Central memory CD8-positive, alpha-beta T cell (primary cell): ENCODE results near the gene NUP98.
"Not testable (repeated sequence)": the region's sequence is repeated elsewhere in the genome, so short reads cannot be mapped to it uniquely, and the experiment has no call there.

ENCODE experiments used
- ATAC-seq: fragments of 150-1000 bp; cut with Tn5 transposase; replicated peaks from 2 replicates; pipeline ENCODE4 v1.10.0; 2022; ENCODE audit warnings: mild to moderate bottlenecking, moderate FRiP score, moderate number of reproducible peaks; ENCODE audit not compliant: poor library complexity, severe bottlenecking; ENCODE audit errors: extremely low read depth
- DNase-seq, 2 donors: peaks; one replicate each; pipeline ENCODE4 v3.0.0; 2021; ENCODE audit warnings: low spot score in 2 of 2
- H3K27ac Mint-ChIP-seq: one replicate; pipeline ENCODE4 v1.8.0; 2022; ENCODE audit warnings: low read depth, mild to moderate bottlenecking, moderate library complexity, mixed read lengths
- H3K27me3 Mint-ChIP-seq: one replicate; pipeline ENCODE4 v1.8.0; 2022; ENCODE audit warnings: mixed read lengths
- H3K36me3 Mint-ChIP-seq: one replicate; pipeline ENCODE4 v1.8.0; 2022; ENCODE audit warnings: mild to moderate bottlenecking, moderate library complexity, mixed read lengths; ENCODE audit not compliant: insufficient read depth
- H3K4me1 Mint-ChIP-seq: one replicate; pipeline ENCODE4 v1.8.0; 2022; ENCODE audit warnings: mixed read lengths
- H3K4me3 Mint-ChIP-seq: one replicate; pipeline ENCODE4 v1.8.0; 2022; ENCODE audit warnings: mild to moderate bottlenecking, moderate library complexity, mixed read lengths
- H3K9me3 Mint-ChIP-seq: one replicate; pipeline ENCODE4 v1.8.0; 2022; ENCODE audit warnings: mixed read lengths

NUP98 gene

DNA sequence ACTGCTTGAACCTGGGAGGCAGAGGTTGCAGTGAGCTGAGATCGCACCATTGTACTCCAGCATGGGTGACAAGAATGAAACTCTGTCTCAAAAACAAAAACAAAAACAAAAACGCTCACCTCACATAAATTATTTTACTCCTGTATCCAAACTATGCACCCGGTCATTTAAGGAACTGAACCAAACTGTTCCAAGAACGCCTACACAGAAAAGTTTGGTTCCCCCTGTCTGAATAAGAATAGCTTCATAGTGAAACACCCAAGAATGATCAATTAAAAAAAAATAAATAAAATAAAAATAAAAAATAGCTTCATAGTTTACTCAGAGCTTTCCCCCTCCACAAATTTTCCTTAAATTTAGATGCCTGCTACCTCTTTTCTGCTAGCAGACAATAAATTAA, 13.7 kb downstream of the NUP98 start:
- H3K4me3 Mint-ChIP-seq, result no peak overlapping the region
- ATAC-seq (no peak), DNase-seq (no peak)
- H3K9me3 Mint-ChIP-seq, result no peaks in the 10 kb centered on the region
- H3K36me3 Mint-ChIP-seq, result peaks cover 39% of the 10 kb centered on the region
- peak overlapping the region; percentile 95 for H3K27ac Mint-ChIP-seq
- H3K4me1 Mint-ChIP-seq, result peaks cover 53% of the 10 kb centered on the region
- no peaks in the 10 kb centered on the region for H3K27me3 Mint-ChIP-seq

DNA sequence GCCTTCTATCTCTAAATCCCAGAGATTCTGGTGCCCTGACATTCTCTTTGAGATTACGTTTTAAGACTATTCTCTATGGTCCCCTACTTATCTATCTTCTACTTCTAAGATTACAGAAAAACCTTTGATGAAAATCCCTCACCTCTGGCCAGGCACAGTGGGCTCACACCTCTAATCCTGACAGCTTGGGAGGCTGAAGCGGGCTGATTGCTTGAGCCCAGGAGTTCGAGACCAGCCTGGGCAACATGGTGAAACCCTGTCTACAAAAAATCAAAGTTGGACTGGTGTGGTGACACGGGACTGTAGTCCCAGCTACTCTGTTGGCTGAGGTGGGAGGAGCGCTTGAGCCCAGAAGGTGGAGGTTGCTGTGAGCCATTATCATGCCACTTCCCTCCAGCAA, 14.4 kb downstream of the NUP98 start:
- Mint-ChIP-seq H3K27ac (peak overlapping the region; percentile 95), H3K4me3 (no peak overlapping the region), H3K4me1 (peaks cover 50% of the 10 kb centered on the region), H3K27me3 (no peaks in the 10 kb centered on the region), H3K9me3 (no peaks in the 10 kb centered on the region), H3K36me3 (peaks cover 45% of the 10 kb centered on the region)
- DNase-seq (no peak), ATAC-seq (no peak)

DNA sequence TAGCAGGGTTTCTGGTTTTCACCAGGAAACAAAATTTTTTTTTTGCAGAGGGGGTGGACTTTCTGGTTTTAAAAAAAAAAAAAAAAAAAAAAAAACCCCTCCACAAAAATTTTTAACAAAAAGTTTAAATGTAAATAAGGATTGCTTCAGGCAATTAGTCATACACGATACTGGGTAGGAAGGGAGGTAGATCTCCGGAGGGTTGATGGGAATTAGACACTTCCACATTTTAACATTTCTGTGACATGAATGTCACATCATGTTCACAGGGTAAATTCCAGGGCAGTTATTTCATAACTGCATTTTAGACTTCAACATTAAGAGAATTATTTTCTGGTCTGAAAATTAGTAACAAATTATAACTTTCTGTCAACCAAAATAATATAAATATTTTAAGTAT, 15.9 kb downstream of the NUP98 start:
- Mint-ChIP-seq H3K27me3 (no peaks in the 10 kb centered on the region), H3K36me3 (peaks cover 52% of the 10 kb centered on the region), H3K27ac (peak overlapping the region; percentile 44), H3K9me3 (no peaks in the 10 kb centered on the region), H3K4me3 (no peak overlapping the region), H3K4me1 (peaks cover 35% of the 10 kb centered on the region)
- DNase-seq (no peak), ATAC-seq (no peak)

DNA sequence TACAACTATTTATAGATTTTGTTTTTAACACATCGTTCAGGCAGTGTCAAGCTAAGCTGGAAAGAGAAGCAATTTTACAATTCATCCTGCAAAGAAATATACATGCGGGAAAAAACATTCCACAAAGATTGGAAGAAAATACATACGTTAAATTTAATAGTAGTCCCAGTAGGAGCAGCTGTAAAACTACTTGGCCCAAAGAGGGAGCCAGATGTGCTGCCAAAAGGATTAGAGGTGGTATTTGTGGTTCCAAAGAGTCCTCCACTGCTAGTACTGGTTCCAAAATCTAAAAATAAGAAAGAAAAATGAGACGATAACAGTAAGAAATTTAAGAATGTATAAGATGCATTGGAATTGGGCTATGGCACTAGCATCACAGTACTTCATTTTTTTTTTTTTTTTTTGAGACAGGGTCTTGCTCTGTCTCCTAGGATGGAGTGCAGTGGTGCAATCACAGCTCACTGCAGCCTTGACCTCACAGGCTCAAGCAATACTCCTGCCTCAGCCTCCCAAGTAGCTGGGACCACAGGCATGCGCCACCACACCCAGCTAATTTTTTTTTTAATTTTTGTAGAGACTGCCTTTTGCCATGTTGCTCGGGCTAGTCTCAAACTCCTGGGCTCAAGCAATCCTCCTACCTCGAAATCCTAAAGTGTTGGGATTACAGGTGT, 21.5 kb downstream of the NUP98 start:
- Mint-ChIP-seq H3K27me3 (no peaks in the 10 kb centered on the region), H3K4me3 (no peak overlapping the region), H3K36me3 (peaks cover 94% of the 10 kb centered on the region), H3K4me1 (peaks cover under 1% of the 10 kb centered on the region), H3K27ac (peak overlapping the region; percentile 64), H3K9me3 (no peaks in the 10 kb centered on the region)
- ATAC-seq (no peak), DNase-seq (no peak)

DNA sequence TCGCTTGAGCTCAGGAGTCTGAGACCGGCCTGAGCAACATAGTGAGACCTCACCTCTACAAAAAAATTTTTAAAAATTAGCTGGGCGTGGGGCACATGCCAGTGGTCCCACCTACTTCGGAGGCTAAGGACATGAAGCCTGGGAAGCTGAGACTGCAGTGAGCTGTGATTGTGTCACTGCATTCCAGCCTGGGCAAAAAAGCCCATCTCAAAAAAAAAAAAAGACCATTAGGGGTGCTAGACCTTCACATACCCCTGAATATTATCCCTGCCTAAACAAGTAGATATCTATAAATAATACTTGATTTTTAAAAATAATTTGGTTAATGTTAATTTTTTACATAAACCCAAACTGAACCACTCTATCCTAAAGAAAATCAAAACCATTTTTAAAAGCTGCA, 24.2 kb downstream of the NUP98 start:
- Mint-ChIP-seq H3K9me3 (no peaks in the 10 kb centered on the region), H3K27me3 (no peaks in the 10 kb centered on the region), H3K4me3 (no peak overlapping the region), H3K36me3 (peaks cover 90% of the 10 kb centered on the region), H3K27ac (no peak overlapping the region), H3K4me1 (no peaks in the 10 kb centered on the region)
- ATAC-seq, result no peak
- DNase-seq, result no peak

DNA sequence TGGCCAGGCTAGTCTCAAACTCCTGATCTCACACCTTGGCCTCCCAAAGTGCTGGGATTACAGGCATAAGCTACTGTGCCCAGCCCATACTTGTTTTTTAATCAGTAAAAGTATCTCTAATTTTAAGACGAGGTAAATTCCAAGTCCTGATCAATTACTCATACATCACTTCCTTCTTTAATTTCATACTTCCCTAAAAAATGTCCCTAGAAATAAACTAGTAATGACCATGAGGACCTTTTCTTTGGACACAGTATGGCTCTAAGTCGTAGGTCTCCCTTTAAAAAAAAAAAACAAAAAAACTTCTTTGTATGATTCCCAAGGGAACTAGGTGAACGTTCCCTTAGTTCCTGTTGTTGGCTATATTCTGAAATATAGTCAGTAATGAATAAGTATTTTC, 29.8 kb downstream of the NUP98 start:
- DNase-seq, result no peak
- H3K36me3 Mint-ChIP-seq, result peaks cover 91% of the 10 kb centered on the region
- H3K27me3 Mint-ChIP-seq, result no peaks in the 10 kb centered on the region
- ATAC-seq, result no peak
- no peaks in the 10 kb centered on the region for H3K4me1 Mint-ChIP-seq
- H3K27ac Mint-ChIP-seq, result no peak overlapping the region
- H3K9me3 Mint-ChIP-seq, result no peaks in the 10 kb centered on the region
- H3K4me3 Mint-ChIP-seq, result no peak overlapping the region

DNA sequence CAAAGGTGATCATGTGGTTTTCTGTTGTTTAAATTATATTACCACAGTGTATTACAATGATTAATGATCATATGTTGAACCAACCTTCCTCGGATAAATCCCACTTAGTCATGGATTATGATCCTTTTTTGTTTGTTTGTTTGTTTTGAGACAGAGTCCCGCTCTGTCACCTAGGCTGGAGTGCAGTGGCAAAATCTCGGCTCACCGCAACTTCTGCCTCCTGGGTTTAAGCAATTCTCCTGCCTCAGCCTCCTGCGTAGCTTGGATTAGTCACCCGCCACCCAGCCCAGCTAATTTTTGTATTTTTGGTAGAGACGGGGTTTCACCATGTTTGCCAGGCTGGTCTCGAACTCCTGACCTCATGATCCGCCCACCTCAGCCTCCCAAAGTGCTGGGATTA, 30.5 kb downstream of the NUP98 start:
- not testable (repeated sequence) for H3K27ac Mint-ChIP-seq, ATAC-seq, H3K27me3 Mint-ChIP-seq, H3K4me3 Mint-ChIP-seq, H3K4me1 Mint-ChIP-seq, H3K9me3 Mint-ChIP-seq, DNase-seq
- H3K36me3 Mint-ChIP-seq, result peaks cover 91% of the 10 kb centered on the region

DNA sequence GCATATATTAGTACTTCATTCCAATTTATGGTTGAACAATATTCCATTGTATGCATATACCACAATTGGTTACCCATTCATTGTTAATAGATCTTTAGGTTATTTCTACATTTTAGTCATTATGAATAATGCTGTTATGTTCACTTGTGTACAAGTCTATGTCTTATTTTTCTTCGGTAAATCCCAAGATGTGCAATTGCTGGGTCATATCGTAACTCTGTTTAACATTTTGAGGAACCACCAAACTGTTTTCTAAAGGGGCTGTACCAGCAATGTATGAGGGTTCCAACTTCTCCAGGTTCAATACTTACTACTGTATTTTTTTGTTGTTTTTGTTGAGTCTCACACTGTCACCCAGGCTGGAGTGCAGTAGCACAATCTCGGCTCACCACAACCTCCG, 33.1 kb downstream of the NUP98 start:
- H3K27ac Mint-ChIP-seq, result no peak overlapping the region
- no peaks in the 10 kb centered on the region for H3K9me3 Mint-ChIP-seq
- H3K36me3 Mint-ChIP-seq, result peaks cover 93% of the 10 kb centered on the region
- no peaks in the 10 kb centered on the region for H3K27me3 Mint-ChIP-seq
- H3K4me3 Mint-ChIP-seq, result no peak overlapping the region
- DNase-seq (no peak), ATAC-seq (no peak)
- H3K4me1 Mint-ChIP-seq, result no peaks in the 10 kb centered on the region

DNA sequence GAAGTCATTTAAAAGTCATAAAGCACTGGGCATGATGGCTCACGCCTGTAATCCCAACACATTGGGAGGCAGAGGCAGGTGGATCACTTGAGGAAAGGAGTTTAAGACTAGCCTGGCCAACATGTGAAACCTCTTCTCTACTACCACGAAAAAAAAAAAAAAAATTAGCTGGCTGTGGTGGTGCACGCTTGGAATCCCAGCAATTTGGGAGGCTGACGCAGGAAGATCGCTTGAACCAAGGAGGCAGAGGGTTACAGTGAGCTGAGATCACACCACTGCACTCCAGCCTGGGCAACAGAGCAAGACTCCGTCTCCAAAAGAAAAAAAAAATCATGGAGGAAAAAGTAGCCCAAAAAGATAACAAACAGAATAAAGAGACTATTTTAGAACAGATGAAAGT, 42.2 kb downstream of the NUP98 start:
- ATAC-seq (no peak), DNase-seq (no peak)
- no peak overlapping the region for H3K27ac Mint-ChIP-seq
- no peaks in the 10 kb centered on the region for H3K4me1 Mint-ChIP-seq
- H3K27me3 Mint-ChIP-seq, result no peaks in the 10 kb centered on the region
- H3K9me3 Mint-ChIP-seq, result no peaks in the 10 kb centered on the region
- H3K4me3 Mint-ChIP-seq, result no peak overlapping the region
- peaks cover 78% of the 10 kb centered on the region for H3K36me3 Mint-ChIP-seq

DNA sequence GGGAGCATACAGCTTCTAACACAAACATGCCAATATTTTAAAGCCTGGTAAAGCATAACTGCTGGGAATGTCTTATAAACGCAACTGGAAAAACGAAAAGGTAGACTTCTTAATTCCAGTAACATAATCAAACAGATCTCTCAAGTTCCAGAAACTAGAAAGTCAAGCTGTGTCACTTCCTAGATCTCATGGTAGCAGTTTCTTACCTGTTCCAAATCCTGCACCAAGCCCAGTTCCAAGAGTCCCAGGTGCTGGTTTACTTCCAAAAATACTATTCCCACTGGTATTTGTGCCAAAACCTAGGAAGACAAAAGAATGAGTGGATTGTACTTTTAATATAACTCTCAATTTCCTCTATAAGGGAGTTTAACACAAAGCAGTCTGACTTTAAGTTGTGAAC, 44.2 kb downstream of the NUP98 start:
- no peak for ATAC-seq
- no peaks in the 10 kb centered on the region for H3K4me1 Mint-ChIP-seq
- no peak overlapping the region for H3K27ac Mint-ChIP-seq
- DNase-seq, result no peak
- H3K4me3 Mint-ChIP-seq, result no peak overlapping the region
- H3K27me3 Mint-ChIP-seq, result no peaks in the 10 kb centered on the region
- peaks cover 70% of the 10 kb centered on the region for H3K36me3 Mint-ChIP-seq
- H3K9me3 Mint-ChIP-seq, result no peaks in the 10 kb centered on the region

DNA sequence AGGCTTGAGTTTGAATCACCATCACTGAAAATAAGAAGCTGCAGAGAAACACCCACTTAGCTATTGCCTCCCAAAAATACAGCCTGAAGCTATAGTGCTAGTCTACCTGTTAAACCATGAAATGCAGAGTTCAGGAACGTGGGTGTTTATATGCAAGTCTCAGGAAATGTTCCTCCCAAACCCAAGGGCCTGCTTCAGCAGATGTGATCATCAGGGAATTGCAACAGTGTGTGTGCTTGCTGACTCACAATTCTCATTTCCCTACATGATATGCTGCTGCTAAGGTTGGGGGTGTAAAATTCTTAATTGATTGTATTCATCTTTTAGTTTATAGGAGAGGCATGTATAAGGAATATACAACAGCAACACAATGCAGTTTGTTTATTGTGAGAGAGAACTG, 49.6 kb downstream of the NUP98 start:
- no peaks in the 10 kb centered on the region for H3K4me1 Mint-ChIP-seq
- H3K4me3 Mint-ChIP-seq, result no peak overlapping the region
- ATAC-seq, result no peak

DNA sequence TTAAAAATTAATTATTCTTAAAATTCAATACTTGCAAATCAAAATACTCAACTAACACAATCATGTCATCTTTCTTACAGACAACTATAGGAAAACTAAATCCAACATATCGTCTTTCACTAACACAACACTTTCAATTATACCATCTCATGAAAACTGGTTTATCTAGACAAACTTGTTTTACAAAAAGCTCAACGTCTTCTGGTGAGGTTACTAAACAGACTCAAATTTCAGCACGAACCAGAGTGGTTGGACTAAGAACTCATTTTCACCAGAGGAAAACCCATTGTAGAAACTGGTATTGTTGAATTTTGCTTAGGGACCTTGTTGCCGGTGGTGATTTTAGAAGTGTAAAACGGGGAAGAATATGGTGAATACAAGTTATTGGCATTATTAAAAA, 52.2 kb downstream of the NUP98 start:
- ATAC-seq, result no peak
- H3K27me3 Mint-ChIP-seq, result no peaks in the 10 kb centered on the region

More for the DNA sequence above, 49.6 kb downstream of the NUP98 start:
- H3K9me3 Mint-ChIP-seq, result no peaks in the 10 kb centered on the region
- peaks cover 77% of the 10 kb centered on the region for H3K36me3 Mint-ChIP-seq
- no peak for DNase-seq
- no peak overlapping the region for H3K27ac Mint-ChIP-seq
- H3K27me3 Mint-ChIP-seq, result no peaks in the 10 kb centered on the region

DNA sequence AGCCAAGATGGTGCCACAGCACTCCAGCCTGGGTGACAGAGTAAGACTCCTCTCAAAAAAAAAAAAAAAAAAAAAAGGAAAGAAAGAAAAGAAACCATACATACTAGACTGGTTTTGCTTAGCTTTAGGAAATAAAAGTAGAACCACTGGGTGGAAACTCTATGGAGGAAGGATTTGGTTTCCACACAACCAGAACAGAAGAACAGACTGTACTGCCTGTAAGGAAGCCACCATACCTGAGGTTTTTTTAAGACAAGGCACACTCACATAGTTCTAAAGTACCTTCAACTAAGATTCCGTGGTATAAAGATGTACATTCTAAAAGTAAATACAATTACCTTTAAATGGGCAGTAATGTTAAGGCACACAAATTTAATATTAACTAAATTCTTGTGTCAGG, 58.6 kb downstream of the NUP98 start:
- Mint-ChIP-seq H3K9me3 (no peaks in the 10 kb centered on the region), H3K36me3 (peaks cover 68% of the 10 kb centered on the region), H3K27ac (peak overlapping the region; percentile 62), H3K4me3 (no peak overlapping the region), H3K27me3 (no peaks in the 10 kb centered on the region), H3K4me1 (no peaks in the 10 kb centered on the region)
- DNase-seq (no peak), ATAC-seq (no peak)

More for the DNA sequence above, 52.2 kb downstream of the NUP98 start:
- H3K4me3 Mint-ChIP-seq, result no peak overlapping the region
- no peak overlapping the region for H3K27ac Mint-ChIP-seq
- H3K4me1 Mint-ChIP-seq, result no peaks in the 10 kb centered on the region
- no peak for DNase-seq
- peaks cover 69% of the 10 kb centered on the region for H3K36me3 Mint-ChIP-seq
- no peaks in the 10 kb centered on the region for H3K9me3 Mint-ChIP-seq
